ENCODE data around the gene SNUPN.
"Not testable (repeated sequence)": the region's sequence is repeated elsewhere in the genome, so short reads cannot be mapped to it uniquely, and the experiment has no call there.

Gene SNUPN

DNA sequence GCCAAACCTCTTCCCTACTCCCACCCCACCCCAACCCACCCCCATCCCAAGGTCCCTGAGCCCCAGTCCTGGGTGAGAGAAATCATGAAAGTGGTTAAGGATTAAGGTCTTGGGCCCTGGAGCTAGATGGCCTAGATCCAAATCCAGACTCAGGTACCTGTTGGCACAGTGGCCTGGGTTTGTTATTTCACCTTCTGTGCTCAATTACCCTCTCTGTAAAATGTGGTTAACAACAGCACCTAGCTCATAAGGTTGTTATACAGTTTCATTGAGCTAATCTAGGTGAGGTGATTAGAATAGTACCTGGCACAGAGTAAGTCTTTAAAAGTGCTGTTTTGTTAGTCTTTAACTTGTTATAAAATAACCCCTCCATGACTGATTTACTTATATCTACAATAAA is 6.4 kb upstream of the SNUPN start:
- DNase-seq, result no peak

DNA sequence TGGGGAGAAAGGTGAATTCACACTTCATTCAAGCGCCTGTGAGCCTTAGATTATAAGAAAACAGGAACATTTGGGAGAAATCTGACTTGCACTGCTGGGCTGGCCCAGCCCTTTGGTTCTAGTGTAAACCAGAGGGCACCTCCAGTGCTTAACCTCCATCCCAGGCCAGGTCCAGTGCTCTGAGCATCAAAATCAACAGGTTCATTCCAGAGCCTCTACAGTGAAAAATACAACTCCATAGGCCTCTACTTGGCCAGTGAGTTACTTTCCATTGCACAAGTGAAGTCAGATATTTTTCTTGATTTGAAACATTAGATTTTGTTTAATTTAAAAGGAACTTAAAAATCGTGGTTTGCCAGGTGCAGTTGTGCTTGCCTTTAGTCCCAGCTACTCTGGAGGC is 3.0 kb downstream of the SNUPN start:
- DNase-seq, result no peak

DNA sequence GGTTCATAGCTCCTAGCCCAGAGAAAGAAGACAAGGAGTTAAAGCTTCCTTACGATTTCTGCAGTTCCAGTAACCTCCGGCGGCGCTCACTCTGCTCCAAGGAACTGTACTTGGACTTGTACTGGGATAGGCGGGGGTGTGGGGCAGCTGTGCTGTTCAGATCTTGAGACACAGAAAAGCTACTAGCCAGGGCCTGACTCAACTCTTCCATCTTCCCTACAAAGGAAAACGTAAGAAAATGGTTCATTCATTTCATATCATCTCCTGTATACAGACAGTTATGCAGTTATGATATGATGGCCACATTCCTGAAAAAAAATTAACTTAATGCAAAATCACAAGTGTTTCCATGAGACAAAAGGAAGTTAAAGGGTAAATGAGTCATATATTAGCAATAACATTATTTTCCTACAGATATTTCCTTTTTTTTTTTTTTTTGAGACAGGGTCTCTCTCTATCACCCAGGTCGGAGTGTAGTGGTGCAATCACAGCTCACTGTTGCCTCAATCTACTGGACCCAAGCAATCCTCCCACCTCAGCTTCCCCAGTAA is 4.6 kb downstream of the SNUPN start:
- no peak for DNase-seq

DNA sequence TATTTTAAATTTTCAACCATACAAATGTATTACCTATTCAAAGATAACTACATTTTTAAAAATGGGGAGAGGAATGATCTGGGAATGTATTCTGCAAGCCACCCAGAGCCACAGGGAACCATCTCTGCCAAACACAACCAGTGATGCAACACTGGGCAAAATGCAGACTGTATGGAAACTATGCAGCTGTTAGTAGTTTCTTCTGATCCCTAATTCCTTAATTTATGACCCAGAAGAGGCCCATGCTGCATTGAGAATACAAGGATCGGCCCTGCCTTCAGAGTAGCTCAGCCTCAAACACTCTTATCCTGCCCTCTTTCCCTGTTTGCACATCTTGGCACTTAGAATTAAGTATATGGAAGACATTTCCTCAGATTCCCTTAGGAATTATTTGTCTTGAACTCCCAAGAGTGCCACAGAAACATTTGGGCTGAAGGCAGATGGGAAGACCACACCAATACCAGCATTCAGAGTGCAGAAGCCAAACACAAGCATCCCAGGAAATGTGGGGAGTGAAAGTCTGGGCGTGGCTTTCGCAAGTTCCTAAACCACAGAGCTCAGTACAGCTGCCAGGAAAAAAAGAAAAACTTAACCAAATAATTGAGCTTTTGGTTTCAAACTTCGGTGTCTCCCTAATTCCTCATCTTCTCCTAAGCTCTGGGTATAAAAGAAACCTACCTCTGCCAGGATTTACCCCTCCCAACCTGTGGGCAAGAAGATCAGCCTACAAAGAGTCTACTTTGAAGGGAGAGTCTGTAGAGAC is 5.3 kb downstream of the SNUPN start:
- no peak for DNase-seq

DNA sequence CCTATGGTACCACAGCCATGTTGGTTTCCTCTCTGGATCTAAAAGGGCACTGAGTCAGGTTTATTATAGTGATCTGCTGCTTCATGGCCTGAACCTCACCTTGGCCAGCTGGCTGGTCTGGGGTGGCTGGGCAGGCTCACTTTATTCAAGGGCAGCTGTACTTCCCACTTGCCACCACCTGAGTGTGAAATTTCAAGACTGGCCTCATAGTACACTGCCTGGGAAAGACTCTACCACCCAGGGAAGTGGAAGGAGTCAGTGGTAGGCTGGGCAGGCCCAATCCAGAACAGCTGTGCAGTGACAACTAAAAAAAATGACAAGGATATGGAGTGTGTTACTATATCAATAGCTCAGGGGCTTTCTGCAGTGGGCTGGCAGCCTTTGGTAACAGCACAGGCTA is 8.8 kb downstream of the SNUPN start:
- DNase-seq, result no peak

DNA sequence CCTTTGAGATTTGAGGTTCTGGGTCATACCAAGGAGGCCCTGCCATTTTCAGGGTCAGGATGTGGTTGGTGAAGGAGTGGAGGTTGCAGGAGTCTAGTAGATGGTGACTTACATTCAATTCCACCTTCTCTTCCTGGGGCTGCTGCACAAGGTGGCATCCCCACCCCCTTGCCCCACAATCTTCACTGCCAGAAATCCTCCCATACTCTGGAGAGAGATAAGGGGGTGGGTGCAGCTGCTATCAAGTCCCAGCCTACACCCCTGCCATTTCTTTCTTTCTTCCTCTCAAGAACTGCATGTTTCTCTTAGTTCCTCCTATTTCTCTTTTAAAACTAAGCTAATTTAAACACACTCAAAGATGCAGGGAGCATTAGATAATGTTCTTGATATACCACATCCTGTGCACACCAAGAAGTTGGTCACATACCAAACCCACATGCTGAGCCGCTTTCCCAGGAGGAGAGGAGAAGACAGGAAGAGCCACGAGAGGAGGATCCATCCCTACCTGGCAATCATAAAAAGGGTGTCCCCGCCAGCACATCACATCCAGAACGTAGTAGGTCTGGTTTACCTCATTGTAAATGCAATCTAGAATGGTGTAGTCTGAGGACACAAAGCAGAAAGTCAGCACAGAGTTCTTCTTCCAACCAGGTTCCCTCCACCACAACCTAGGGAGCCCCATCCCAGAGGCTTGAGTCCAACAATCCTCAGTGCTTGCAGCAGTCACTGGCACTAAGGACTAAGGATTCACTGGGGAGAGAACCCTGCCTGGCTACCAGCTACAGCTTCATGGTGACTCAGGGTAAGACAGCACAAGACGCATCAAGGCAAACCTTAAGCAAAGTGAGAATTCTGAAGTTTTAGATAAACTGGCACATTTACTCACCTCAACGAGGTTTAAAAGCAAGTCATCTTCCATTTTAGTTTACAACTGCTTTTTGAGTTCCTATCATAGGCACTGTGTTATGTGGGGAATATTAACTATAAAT is 18.5 kb downstream of the SNUPN start:
- DNase-seq, result no peak

DNA sequence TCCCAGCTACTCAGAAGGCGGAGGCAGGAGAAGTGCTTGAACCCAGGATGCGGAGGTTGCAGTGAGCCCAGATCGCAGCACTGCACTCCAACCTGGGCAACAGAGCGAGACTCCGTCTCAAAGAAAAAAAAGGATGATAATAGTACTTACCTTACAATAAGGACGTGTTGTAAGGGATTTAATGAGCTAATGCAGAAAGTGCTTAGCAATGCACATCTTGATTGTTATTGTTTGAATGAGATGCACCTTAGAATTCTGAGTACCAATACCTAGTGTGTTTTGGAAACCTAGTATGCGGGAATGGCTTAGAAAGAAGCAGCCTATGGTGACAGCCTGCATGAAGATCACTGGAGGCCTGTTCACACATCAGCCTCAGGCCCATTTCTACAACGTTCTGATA is 19.5 kb downstream of the SNUPN start:
- no peak for DNase-seq

DNA sequence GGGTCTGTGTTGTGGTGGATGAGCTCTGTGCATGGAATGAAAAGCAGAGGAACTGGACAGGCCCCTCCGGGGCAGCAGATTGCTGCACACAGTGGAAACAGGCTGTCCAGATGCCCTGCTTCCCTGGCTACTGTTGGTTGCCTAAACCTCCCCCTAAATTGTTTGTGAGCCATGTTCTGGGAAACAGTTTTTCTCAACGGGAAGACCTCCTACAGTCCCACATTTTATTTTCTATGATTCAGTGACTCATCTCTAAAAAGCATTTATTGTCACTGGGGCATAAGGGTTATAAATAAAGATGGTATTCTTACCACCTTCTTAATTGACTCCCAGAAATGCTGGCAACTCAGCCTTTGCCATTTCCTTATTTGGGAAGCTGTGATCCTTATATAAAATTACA is 26.1 kb downstream of the SNUPN start:
- DNase-seq, result no peak

DNA sequence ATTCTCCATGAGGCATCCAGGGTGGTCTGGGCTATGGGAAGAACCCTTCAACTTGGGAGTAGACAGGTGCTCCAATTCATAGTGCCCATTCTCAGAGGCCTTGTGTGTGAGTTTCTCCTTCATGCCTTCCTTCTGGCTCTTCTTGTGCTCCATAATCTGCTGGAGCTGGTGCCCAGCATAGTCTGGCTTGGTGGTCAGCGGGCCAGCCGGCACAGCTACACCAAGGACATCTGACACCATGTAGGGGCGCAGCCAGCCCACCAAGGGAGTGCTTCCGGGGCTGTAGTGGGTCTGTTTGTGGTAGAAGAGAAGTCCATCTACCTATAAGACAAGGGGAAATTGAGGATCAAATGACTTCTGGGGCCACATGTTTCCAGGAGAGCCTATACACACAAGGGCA is 27.2 kb downstream of the SNUPN start:
- no peak for DNase-seq

DNA sequence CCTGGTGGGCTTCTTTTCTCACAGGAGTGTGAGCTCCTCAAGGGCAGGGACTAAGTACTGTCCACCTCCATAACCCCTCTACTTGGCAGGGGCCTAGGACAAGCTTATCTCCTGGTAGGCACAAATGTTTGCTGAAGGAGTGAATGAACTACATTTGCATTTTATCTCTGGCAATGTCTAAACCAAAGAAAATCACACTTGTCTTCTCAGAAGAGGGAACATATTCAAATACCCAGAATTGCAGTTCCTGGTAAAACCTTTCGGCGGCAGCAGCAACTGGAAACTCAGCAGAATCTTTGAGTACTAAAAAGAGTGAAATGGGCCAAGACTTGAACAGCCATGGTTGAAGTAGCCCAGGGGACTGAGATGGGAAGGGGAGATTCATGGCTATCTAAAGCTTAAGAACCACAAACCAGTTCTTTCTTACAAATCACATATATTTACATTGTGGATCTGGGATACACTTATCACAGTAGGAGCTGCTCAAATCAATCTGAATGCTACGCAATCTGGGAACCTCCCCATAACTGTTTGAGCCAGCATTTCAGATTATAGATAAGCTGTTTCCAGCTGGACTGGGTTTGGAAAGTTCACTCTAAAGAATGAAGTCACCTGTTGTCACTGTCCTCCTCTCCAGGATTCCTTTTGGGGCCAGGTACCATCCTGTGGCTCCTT is 27.7 kb downstream of the SNUPN start:
- DNase-seq, result no peak

DNA sequence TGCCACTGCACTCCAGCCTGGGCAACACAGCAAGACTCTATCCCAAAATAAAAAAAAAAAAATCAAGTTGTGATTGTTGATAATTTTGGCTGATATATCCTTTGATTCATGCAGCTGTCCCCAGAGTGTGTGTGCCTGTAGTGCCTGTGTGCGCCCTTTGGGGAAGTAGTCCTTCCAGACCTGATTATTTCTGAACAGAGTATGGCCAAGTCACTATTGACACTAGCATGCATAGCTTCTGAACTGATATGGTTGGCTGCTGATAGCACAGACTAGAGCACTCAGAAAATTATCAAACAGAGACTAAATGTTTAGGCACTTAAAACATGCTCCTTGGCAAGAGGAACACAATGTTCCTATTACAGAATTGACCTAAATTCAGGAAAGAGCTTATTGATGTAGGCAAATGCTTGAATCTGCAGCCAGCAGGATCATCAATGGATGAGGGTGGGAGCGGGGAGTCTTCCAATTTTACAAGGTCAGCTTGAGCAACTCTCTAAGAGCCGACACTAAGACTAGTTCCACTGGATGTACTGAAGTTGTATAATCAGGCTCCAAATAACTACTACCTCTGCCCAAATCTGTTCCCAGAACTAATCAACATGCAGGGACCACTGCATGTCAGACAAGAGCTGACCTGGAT is 28.7 kb downstream of the SNUPN start:
- DNase-seq, result no peak

DNA sequence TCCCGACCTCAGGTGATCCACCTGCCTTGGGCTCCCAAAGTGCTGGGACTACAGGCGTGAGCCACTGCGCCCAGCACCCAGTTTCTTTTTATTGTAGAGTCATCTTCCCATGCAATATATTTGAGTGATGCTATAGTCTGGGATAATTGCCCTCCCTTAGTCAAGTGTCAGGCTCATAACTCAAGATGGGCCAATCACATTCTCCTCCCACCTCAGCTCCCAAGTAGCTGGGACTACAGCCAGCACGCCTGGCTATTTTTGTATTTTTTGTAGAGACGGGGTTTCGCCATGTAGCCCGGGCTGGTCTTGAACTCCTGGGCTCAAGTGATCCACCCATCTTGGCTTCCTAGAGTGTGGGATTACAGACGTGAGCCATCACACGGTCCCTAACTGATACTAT is 31.2 kb downstream of the SNUPN start:
- no peak for DNase-seq

DNA sequence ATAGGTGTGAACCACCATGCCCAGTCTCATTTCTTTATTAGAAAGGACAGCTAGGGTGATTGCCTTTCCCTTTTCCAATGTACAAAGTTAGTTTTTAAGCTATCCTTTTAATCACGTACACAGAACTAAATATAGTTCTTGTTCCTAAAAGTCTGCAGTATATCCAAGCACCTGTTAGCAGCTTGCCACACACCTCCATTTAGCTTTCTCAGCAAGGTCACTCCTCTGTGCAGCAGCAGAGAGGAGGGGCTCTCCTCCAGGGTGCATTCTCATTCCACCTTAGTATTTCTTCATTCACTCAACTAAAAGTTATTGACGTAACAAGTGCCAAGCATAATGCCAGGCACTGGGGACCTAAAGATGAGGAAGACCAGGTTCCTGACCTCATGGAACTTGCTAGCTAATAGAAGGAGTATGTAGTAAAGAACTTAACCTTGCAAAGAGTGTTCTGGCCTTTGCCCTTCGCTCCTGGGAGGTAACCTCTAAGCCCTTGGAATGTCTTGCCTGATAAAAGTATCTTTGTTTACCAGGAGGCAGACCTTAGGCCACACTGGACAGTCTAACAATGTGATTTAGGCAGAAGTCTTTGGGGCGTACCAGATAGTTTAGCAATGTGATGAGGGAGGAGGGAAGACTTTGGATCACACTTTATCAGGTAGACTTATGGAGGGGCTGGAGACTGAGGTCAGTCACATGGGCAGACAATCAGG is 33.7 kb downstream of the SNUPN start:
- DNase-seq, result no peak

DNA sequence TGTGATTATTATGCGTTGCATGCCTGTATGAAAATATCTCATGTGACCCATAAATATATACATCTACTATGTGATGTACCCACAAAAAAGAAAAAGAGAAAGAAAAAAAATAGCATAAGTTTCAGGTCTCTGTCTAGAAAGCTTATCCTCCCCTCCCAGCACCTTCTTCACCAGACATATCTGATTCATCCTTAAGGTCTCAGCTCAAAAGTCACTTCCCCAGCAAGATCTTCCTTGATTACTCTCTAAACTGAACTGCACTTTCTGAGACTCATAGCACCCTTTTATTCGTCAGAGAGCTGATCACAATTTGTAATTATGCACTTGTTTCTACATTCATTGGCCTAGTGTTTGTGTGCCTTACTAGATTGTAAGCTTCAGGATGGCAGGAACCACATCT is 35.3 kb downstream of the SNUPN start:
- DNase-seq, result no peak

DNA sequence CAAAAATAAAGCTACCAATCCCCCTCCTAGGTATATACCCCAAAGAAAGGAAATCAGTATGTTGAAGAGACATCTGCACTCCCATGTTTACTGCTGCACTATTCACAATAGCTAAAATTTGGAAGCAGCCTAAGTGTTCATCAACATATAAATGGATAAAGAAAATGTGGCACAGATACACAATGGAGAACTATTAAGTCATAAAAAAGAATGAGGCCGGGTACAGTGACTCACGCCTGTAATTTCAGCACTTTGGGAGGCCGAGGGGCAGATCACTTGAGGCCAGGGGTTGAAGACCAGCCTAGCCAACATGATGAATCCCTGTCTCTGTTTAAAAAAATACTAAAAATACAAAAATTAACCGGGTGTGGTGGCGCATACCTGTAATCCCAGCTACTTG is 36.5 kb downstream of the SNUPN start:
- no peak for DNase-seq

DNA sequence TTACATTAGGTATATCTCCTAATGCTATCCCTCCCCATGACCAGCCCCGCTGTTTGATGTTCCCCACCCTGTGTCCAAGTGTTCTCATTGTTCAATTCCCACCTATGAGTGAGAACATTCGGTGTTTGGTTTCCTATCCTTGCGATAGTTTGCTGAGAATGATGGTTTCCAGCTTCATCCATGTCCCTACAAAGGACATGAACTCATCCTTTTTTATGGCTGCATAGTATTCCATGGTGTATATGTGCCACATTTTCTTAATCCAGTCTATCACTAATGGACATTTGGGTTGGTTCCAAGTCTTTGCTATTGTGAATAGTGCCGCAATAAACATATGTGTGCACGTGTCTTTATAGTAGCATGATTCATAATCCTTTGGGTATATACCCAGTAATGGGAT is 39.1 kb downstream of the SNUPN start:
- DNase-seq, result not testable (repeated sequence)

DNA sequence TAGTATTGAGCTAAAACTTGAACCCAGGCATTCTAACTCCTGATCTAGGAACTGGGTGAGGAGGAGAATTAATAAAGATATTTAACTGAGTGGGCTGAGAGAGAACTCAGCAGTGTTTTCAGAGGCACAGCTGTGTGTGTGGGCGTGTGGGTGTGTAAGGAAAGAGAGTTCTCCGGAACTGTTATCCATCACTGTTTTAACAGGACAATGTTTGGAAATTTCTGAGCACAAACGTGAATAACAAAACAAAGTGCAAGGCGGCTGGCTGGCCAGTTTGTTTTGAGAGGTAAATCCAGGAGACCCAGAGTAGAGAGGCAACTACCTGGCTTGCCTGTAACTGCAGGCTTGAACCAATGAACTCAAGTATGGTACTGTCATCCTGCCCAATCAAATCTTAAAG is 41.4 kb downstream of the SNUPN start:
- no peak for DNase-seq

DNA sequence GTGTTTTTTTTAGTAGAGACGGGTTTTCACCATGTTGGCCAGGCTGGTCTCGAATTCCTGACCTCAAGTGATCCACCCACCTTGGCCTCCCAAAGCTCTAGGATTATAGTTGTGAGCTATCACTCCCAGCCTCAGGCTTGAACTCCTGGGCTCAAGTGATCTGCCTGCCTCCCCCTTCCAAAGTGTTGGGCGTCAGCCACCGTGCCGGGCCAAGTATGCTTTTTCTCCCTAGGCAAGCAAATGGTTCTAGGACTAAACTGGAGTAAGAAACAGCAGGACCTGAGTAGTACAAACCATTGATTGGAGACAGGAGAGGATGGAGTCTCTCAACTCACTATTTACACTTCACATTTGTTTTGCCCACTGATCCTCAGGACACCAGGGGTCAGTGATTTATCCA is 41.8 kb downstream of the SNUPN start:
- DNase-seq, result no peak

DNA sequence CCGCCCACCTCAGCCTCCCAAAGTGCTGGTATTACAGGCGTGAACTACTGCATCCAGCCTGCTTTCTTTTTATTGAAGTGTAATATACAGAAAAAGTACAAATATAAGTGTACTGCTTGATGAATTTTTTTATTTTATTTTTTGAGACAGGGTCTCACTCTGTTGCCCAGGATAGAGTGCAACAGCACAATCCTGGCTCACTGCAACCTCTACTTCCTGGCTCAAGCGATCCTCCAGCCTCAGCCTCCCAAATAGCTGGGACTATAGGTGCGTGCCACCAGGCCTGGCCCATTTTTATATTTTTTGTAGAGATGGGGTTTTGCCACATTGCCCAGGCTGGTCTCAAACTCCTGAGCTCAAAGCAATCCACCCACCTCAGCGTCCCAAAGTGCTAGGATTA is 42.6 kb downstream of the SNUPN start:
- DNase-seq, result not testable (repeated sequence)

DNA sequence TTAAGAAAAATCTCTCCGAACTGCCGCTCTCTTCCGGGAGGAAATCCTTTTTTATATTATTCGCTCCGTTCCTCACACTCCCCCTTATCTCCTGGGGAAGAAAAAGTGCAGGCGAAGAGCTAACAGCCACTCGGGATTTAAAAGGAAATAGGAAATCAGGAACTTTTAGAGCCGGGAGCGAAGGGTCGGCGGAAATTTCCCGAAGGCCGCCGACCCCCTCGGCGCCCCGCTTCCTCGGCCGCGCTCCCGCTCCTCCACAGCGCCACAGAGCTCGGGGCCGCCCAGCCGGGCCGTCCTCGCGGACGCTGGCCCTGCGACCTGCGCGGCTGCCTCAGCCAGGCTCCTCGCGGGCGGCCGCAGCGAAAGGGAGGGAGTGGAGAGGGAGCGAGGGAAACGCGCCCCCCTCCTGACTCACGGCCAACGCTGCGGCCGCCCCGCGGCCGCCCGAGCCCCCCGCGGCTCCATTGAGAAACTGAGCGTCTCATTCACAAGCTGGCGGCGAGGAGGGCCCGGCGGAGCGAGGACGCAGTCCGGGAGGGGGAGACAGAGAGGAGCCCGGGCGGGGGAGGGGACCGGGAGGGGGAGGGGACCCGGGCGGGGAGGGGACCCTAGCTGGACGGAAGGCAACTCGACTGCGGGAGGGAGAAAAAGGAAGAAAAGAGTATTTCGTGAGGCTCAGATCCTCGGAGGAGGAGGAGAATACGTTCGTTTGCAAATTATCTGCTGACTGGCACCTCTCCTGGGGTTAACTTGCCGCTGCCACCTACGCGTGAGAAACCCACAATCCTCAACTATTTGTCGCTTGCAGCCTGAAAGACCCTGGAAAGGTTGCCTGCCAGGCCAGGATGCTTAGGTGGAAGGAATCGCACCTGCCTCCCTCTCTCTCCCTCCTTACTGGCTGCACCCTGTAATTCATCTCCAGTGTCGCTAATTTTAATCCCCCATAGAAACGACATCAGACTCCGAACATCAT is 46.3 kb downstream of the SNUPN start, which contains the start of gene PTPN9:
PTPN9 (minus strand) TSS at position 368 of the 973 bp plus-strand sequence. CDS start 539 bp downstream, outside the sequence.
- DNase-seq, result peak; percentile 19

All from DMS 273 treated with DMSO at 0.1 percent for 48 hours (cell line).